ENCODE data around the gene ZNF77. TPM values are rescaled to one million over a fixed set of nuclear protein-coding genes. Genes with fewer than 3 reads are reported as not detected.

ZNF77 gene
- polyA plus RNA-seq, 3 donors: 7.5 to 9.1 (median 7.6) TPM

Other genes with a start within 250 kb of the ZNF77 start
- 1 to 10 TPM; 6.5 to 7.3 (median 6.8) TPM for gene GNG7, start 242.3 kb downstream of the ZNF77 start, polyA plus RNA-seq (ENCODE audit: insufficient read length in 3 of 3)
- gene DIRAS1, start 223.6 kb downstream of the ZNF77 start, polyA plus RNA-seq (ENCODE audit: insufficient read length in 3 of 3): 1 to 10 TPM; 3.5 to 3.7 (median 3.5) TPM
- gene SLC39A3, start 205.0 kb downstream of the ZNF77 start, polyA plus RNA-seq (ENCODE audit: insufficient read length in 3 of 3): 10 to 100 TPM; 28.4 to 36.9 (median 29.5) TPM
- 10 to 100 TPM; 61.2 to 72.9 (median 67.5) TPM for gene SGTA, start 161.7 kb downstream of the ZNF77 start, polyA plus RNA-seq (ENCODE audit: insufficient read length in 3 of 3)
- gene THOP1, start 159.5 kb downstream of the ZNF77 start, polyA plus RNA-seq (ENCODE audit: insufficient read length in 3 of 3): 10 to 100 TPM; 58.7 to 64.8 (median 58.7) TPM
- 10 to 100 TPM in 2 of 3 donors, 1 to 10 TPM in 1; 8.1 to 11.3 (median 10.5) TPM for gene ZNF554, start 125.1 kb downstream of the ZNF77 start, polyA plus RNA-seq (ENCODE audit: insufficient read length in 3 of 3)
- 10 to 100 TPM; 11.0 to 15.1 (median 11.3) TPM for gene ZNF555, start 103.5 kb downstream of the ZNF77 start, polyA plus RNA-seq (ENCODE audit: insufficient read length in 3 of 3)
- 1 to 10 TPM in 1 of 3 donors, under 1 TPM in 2; 0.64 to 2.1 (median 0.74) TPM for gene ZNF556, start 77.6 kb downstream of the ZNF77 start, polyA plus RNA-seq (ENCODE audit: insufficient read length in 3 of 3)
- gene ZNF57, start 44.0 kb downstream of the ZNF77 start, polyA plus RNA-seq (ENCODE audit: insufficient read length in 3 of 3): 1 to 10 TPM; 5.7 to 8.1 (median 6.7) TPM
- 10 to 100 TPM in 1 of 3 donors, 1 to 10 TPM in 2; 8.0 to 13.7 (median 8.4) TPM for gene TLE6, start 32.6 kb upstream of the ZNF77 start, polyA plus RNA-seq (ENCODE audit: insufficient read length in 3 of 3)
- 10 to 100 TPM; 42.6 to 48.7 (median 43.2) TPM for gene TLE2, start 84.3 kb upstream of the ZNF77 start, polyA plus RNA-seq (ENCODE audit: insufficient read length in 3 of 3)
- gene TLE5, start 117.5 kb upstream of the ZNF77 start, polyA plus RNA-seq (ENCODE audit: insufficient read length in 3 of 3): 100 to 1,000 TPM; 393 to 476 (median 425) TPM
- 10 to 100 TPM; 57.6 to 68.1 (median 65.6) TPM for gene GNA11, start 149.4 kb upstream of the ZNF77 start, polyA plus RNA-seq (ENCODE audit: insufficient read length in 3 of 3)
- 1 to 10 TPM in 2 of 3 donors, under 1 TPM in 1; 0.99 to 1.4 (median 1.0) TPM for gene GNA15, start 191.1 kb upstream of the ZNF77 start, polyA plus RNA-seq (ENCODE audit: insufficient read length in 3 of 3)
- gene S1PR4, start 233.8 kb upstream of the ZNF77 start, polyA plus RNA-seq (ENCODE audit: insufficient read length in 3 of 3): under 1 TPM; 0.43 to 0.51 (median 0.43) TPM
- 10 to 100 TPM; 42.7 to 57.7 (median 44.0) TPM for gene NCLN, start 241.0 kb upstream of the ZNF77 start, polyA plus RNA-seq (ENCODE audit: insufficient read length in 3 of 3)